Suppressor macrophage treated with lipopolysaccharide for 4 hours (primary cell): Measurements from ENCODE around the gene IGSF3.
"Not testable (repeated sequence)": the region's sequence is repeated elsewhere in the genome, so short reads cannot be mapped to it uniquely, and the experiment has no call there.

ENCODE experiments used
- DNase-seq: peaks from one replicate; pipeline ENCODE4 v3.0.0-alpha.2; 2020

The IGSF3 gene

GRCh38 chr1:116627357-116627756, 40.2 kb downstream of the IGSF3 start:
- DNase-seq = not testable (repeated sequence)

- DNase-seq = not testable (repeated sequence)
Measured at GRCh38 chr1:116626915-116627314, 40.6 kb downstream of the IGSF3 start.

- DNase-seq = not testable (repeated sequence)
Measured at GRCh38 chr1:116625155-116625554, 42.4 kb downstream of the IGSF3 start.

- no peak for DNase-seq
Measured at GRCh38 chr1:116624040-116624439, 43.5 kb downstream of the IGSF3 start.

GRCh38 chr1:116622496-116622895, 45.0 kb downstream of the IGSF3 start:
- DNase-seq = not testable (repeated sequence)

DNA sequence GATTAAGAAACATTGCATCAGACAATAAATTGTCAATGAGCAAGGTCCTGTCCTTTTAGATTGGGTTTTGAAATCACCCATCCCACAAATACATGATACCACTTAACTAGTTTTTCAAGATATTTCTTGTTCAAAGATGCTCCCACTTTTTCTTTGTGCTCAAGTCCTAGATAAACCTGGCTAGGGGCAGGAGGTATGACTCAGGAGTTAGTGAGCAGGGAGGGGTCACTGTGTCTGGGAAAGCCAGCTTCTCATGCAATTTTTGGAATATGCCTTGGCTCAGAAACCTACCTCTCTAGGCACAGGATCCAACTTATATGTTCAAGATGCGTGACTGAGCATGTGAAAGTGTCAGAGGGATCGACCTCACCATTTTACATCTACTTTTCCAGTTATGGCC, 45.8 kb downstream of the IGSF3 start:
- not testable (repeated sequence) for DNase-seq

DNA sequence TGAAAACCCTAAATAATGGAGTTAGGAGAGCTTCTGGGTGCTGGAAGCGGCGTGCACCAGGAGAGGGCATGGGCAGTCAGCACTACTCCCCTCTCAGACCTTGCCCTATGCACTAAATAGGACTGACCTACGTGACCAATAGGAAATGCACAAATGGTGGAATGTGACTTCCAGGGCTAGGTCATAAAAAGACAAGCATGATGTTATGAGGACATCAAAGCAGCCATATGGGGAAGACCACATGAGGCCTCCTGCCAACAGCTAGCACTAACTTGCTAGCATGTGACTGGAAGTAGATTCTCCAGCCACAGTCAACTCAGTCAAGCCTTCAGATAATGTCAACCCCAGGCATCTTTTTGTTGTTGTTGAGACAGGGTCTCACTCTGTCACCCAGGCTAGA, 47.1 kb downstream of the IGSF3 start:
- not testable (repeated sequence) for DNase-seq

DNA sequence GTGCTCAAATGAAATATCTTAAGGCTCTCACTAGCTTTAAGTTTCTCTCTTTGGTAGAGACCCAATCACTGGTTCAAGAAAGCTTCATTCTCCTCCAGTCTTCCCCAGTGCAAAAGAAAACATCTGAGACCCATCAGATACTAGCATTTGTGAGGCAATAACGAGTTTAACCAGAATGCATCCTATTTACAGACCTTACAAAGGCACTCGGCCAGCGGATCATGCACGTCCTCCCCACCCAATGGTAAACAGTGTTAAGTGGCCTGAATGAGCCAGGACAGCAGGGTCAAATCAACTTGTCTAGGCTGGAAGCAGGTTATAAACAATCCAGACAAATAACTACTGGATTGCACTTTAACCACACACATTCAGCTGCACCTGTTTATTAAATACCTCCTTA, 48.4 kb downstream of the IGSF3 start:
- DNase-seq = not testable (repeated sequence)

DNA sequence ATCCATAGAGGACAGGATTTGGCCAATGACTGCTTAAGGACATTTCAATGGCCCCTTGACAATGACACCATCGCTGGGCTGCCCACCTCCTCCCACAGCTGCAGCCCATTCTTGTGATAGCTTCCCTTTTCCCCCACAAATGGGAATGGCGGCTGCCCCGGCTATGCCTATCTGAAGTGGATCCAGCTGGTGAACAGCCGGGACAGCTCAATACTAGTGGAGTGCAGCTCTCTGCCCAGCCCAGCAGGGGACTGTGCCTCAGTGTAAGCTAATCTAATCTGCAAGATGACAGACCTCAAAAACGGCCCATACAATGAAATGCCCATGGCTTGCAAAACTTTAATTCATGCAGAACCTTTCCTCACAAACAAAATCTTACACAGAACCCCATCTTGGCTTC, 49.7 kb downstream of the IGSF3 start:
- not testable (repeated sequence) for DNase-seq

GRCh38 chr1:116613825-116614224, 53.7 kb downstream of the IGSF3 start:
- DNase-seq = not testable (repeated sequence)

GRCh38 chr1:116609801-116610371, 57.6 kb downstream of the IGSF3 start:
- peak; percentile 15 for DNase-seq

DNA sequence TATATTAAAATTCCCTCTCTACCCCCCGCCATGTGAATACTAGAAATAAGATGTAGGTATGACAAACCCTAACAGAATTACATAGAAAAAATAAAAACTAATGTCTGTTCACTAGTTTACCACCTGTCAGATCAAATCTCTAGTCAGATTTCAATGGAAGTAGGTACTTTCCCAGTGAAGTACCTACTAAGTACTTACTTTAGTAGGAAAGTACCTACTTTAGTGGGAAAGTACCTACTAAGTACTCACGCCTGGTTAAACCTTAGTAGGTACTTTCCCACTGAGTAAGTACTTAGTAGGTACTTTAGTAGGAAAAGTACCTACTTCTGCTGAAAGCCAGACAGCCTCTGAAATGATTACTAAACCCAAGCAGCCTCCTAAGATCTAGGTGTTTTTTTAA, 58.7 kb downstream of the IGSF3 start:
- DNase-seq = not testable (repeated sequence)

DNA sequence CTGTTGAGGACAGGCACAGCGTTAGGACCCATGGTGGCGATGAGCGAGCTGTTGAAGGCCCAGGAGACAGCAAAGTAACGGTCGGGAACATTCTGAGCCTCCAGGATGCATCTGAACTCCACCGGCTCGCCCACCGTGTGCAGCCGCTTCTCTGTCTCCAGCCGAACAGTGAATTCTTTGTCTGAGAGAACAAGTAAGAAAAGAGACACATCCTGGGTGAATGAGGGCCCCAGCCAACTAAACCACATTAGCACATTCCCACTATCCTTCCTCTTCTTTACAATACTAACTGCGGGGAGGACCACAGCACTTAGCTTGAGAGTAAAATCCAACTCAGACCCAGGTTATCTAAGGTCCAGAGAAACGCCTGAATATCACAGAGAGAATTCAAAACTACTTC, 59.4 kb downstream of the IGSF3 start:
- DNase-seq = not testable (repeated sequence)

GRCh38 chr1:116607463-116607862, 60.1 kb downstream of the IGSF3 start:
- DNase-seq = not testable (repeated sequence)

GRCh38 chr1:116606067-116606466, 61.5 kb downstream of the IGSF3 start:
- DNase-seq = peak; percentile 76

- peak; percentile 28 for DNase-seq
Measured at GRCh38 chr1:116605315-116605714, 62.2 kb downstream of the IGSF3 start.

- DNase-seq = not testable (repeated sequence)
Measured at GRCh38 chr1:116604408-116604807, 63.1 kb downstream of the IGSF3 start.

DNA sequence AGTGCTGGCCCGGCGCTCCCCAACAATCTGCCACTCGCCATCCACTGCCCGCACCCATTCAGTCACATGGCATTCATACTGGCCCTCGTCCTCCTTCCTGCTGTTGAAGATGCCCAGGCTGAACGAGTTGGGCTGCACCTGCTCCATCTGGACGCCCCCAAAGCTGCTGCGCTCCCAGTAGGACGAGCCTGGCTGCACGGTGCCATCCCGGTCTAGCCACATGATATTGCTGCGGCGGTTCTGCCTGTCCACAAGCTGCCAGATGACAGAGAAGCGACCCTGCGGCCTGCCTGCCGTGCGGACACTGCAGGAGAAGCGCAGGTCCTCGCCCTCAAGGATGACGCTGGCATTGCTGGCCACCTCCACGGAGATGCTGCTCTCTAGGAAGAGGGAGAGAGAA, 63.9 kb downstream of the IGSF3 start:
- not testable (repeated sequence) for DNase-seq

DNA sequence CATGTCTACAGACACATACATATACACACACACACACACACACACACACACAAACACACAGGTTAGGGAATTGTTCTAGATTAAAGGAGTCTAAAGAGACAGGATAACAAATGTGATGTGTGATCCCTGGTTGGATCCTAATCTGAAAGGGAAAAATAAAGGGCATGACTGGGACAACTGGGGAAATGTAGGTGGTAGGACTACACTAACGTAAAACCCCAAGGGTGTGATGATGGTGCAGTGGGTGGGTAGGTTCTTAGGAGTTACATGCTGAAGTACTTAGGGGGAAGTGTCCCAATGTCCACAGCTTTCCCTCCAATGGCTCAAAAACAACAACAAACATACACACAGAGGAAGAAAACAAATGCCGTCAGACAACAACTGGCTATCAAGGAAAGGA, 68.2 kb downstream of the IGSF3 start:
- DNase-seq = peak; percentile 15

GRCh38 chr1:116598420-116599036, 69.0 kb downstream of the IGSF3 start:
- not testable (repeated sequence) for DNase-seq

- DNase-seq = not testable (repeated sequence)
Measured at GRCh38 chr1:116597388-116597787, 70.1 kb downstream of the IGSF3 start.

DNA sequence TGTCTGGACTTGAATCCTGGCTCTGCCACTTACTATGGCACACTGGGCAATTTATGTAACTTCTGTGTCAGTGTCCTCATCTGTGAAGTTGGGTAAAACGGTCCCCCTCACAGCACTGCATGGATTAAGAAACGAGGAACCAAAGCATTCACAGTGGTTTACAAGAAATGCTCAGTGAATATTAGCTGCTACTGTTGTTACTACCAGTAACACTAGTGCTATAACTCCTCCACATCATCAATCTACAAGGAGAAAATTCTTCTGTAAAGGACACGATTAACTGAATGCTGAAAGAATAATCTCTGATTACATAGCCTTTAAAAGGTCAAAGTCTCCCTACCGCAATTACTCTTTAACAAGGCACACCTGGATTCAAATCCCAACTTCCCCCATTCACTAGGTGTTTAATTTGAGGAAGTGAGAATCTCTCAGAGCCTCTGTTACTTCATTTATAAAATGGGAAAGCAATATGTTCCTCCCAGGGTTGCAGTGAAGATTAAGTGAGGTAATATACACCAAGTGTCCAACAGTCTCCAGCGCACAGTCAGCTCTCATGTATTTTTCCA, 70.7 kb downstream of the IGSF3 start:
- DNase-seq = not testable (repeated sequence)

GRCh38 chr1:116595946-116596741, 71.4 kb downstream of the IGSF3 start:
- DNase-seq = peak; percentile 47
